Activated T-helper 17 cell treated with anti-CD3 and anti-CD28 coated beads, Interleukin-2, amount 50 U/mL, for 72 hours (primary cell): Measurements from ENCODE around the gene SMAD7. TPM values are rescaled to one million over a fixed set of nuclear protein-coding genes. Genes with fewer than 3 reads are reported as not detected.

ENCODE experiments used
- ATAC-seq: fragments of 150-1000 bp; cut with Tn5 transposase; replicated peaks from 2 replicates; pipeline ENCODE4 v1.10.0; 2021; ENCODE audit warnings: mild to moderate bottlenecking, moderate library complexity
- H3K27ac Mint-ChIP-seq: one replicate; pipeline ENCODE4 v1.8.0; 2022; ENCODE audit warnings: mixed read lengths
- H3K27me3 Mint-ChIP-seq: one replicate; pipeline ENCODE4 v1.8.0; 2022; ENCODE audit warnings: mixed read lengths
- H3K36me3 Mint-ChIP-seq: one replicate; pipeline ENCODE4 v1.8.0; 2022; ENCODE audit warnings: low read depth, mild to moderate bottlenecking, mixed read lengths
- H3K4me1 Mint-ChIP-seq: one replicate; pipeline ENCODE4 v1.8.0; 2022; ENCODE audit warnings: mixed read lengths
- H3K4me3 Mint-ChIP-seq: one replicate; pipeline ENCODE4 v1.8.0; 2022; ENCODE audit warnings: mild to moderate bottlenecking, mixed read lengths
- H3K9me3 Mint-ChIP-seq: one replicate; pipeline ENCODE4 v1.8.0; 2022; ENCODE audit warnings: mixed read lengths
- total RNA-seq, 2 donors: library from RNA; stranded (reverse); gene quantifications; one replicate each; pipeline ENCODE4 v1.2.3, GENCODE V29; 2022

SMAD7 gene
- total RNA-seq, 2 donors from 2014 or later, result 23.4 to 40.7 TPM

GRCh38 chr18:48937869-48938750 is 12.7 kb downstream of the SMAD7 start:
- no peak for ATAC-seq
- Mint-ChIP-seq H3K4me3 (peak overlapping the region; percentile 29), H3K36me3 (peaks cover 82% of the 10 kb centered on the region), H3K9me3 (no peaks in the 10 kb centered on the region), H3K4me1 (peaks cover 58% of the 10 kb centered on the region), H3K27me3 (no peaks in the 10 kb centered on the region), H3K27ac (peak overlapping the region; percentile 48)

- Mint-ChIP-seq H3K9me3 (no peaks in the 10 kb centered on the region), H3K27me3 (no peaks in the 10 kb centered on the region), H3K36me3 (peaks cover 73% of the 10 kb centered on the region), H3K27ac (peak overlapping the region; percentile 90), H3K4me1 (peaks cover 66% of the 10 kb centered on the region), H3K4me3 (peak overlapping the region; percentile 90)
- no peak for ATAC-seq
Measured at GRCh38 chr18:48935433-48935774, 15.4 kb downstream of the SMAD7 start.

- H3K9me3 Mint-ChIP-seq, result no peaks in the 10 kb centered on the region
- H3K27me3 Mint-ChIP-seq, result no peaks in the 10 kb centered on the region
- peak overlapping the region; percentile 90 for H3K27ac Mint-ChIP-seq
- H3K4me3 Mint-ChIP-seq, result peak overlapping the region; percentile 90
- peaks cover 67% of the 10 kb centered on the region for H3K4me1 Mint-ChIP-seq
- ATAC-seq, result no peak
- H3K36me3 Mint-ChIP-seq, result peaks cover 73% of the 10 kb centered on the region
Measured at GRCh38 chr18:48934723-48935432, 15.9 kb downstream of the SMAD7 start.

GRCh38 chr18:48934415-48934722 is 16.4 kb downstream of the SMAD7 start:
- ATAC-seq, result no peak
- H3K4me1 Mint-ChIP-seq, result peaks cover 67% of the 10 kb centered on the region
- peak overlapping the region; percentile 90 for H3K27ac Mint-ChIP-seq
- H3K9me3 Mint-ChIP-seq, result no peaks in the 10 kb centered on the region
- peaks cover 68% of the 10 kb centered on the region for H3K36me3 Mint-ChIP-seq
- H3K27me3 Mint-ChIP-seq, result no peaks in the 10 kb centered on the region
- peak overlapping the region; percentile 90 for H3K4me3 Mint-ChIP-seq

- no peak for ATAC-seq
- H3K36me3 Mint-ChIP-seq, result peaks cover 69% of the 10 kb centered on the region
Measured at GRCh38 chr18:48933578-48934414, 17.0 kb downstream of the SMAD7 start.

GRCh38 chr18:48932822-48933510 is 17.8 kb downstream of the SMAD7 start:
- no peaks in the 10 kb centered on the region for H3K9me3 Mint-ChIP-seq
- ATAC-seq, result no peak
- H3K4me1 Mint-ChIP-seq, result peaks cover 72% of the 10 kb centered on the region
- no peaks in the 10 kb centered on the region for H3K27me3 Mint-ChIP-seq
- H3K27ac Mint-ChIP-seq, result peak overlapping the region; percentile 96
- H3K4me3 Mint-ChIP-seq, result peak overlapping the region; percentile 90
- H3K36me3 Mint-ChIP-seq, result peaks cover 67% of the 10 kb centered on the region

More at GRCh38 chr18:48933578-48934414, 17.0 kb downstream of the SMAD7 start:
- Mint-ChIP-seq H3K4me3 (peak overlapping the region; percentile 90), H3K9me3 (no peaks in the 10 kb centered on the region), H3K4me1 (peaks cover 71% of the 10 kb centered on the region), H3K27me3 (no peaks in the 10 kb centered on the region), H3K27ac (peak overlapping the region; percentile 96)

- Mint-ChIP-seq H3K27me3 (no peaks in the 10 kb centered on the region), H3K36me3 (peaks cover 61% of the 10 kb centered on the region), H3K4me3 (peak overlapping the region; percentile 90), H3K4me1 (peaks cover 75% of the 10 kb centered on the region), H3K27ac (peak overlapping the region; percentile 96), H3K9me3 (no peaks in the 10 kb centered on the region)
- ATAC-seq, result peak; percentile 18
Measured at GRCh38 chr18:48932462-48932818, 18.3 kb downstream of the SMAD7 start.

GRCh38 chr18:48931680-48932461 is 18.9 kb downstream of the SMAD7 start:
- peak overlapping the region; percentile 96 for H3K27ac Mint-ChIP-seq
- H3K4me1 Mint-ChIP-seq, result peaks cover 79% of the 10 kb centered on the region
- peak overlapping the region; percentile 90 for H3K4me3 Mint-ChIP-seq
- peaks cover 59% of the 10 kb centered on the region for H3K36me3 Mint-ChIP-seq
- ATAC-seq, result peak; percentile 81
- no peaks in the 10 kb centered on the region for H3K9me3 Mint-ChIP-seq
- no peaks in the 10 kb centered on the region for H3K27me3 Mint-ChIP-seq

GRCh38 chr18:48930926-48931325 is 19.8 kb downstream of the SMAD7 start:
- ATAC-seq, result no peak
- H3K27ac Mint-ChIP-seq, result peak overlapping the region; percentile 96
- peaks cover 50% of the 10 kb centered on the region for H3K36me3 Mint-ChIP-seq
- H3K4me3 Mint-ChIP-seq, result peak overlapping the region; percentile 90
- H3K9me3 Mint-ChIP-seq, result no peaks in the 10 kb centered on the region
- peaks cover 77% of the 10 kb centered on the region for H3K4me1 Mint-ChIP-seq
- no peaks in the 10 kb centered on the region for H3K27me3 Mint-ChIP-seq

GRCh38 chr18:48929941-48930713 is 20.6 kb downstream of the SMAD7 start:
- Mint-ChIP-seq H3K9me3 (no peaks in the 10 kb centered on the region), H3K4me1 (peaks cover 76% of the 10 kb centered on the region), H3K27ac (peak overlapping the region; percentile 96), H3K36me3 (peaks cover 44% of the 10 kb centered on the region), H3K27me3 (no peaks in the 10 kb centered on the region), H3K4me3 (peak overlapping the region; percentile 90)
- no peak for ATAC-seq

GRCh38 chr18:48929212-48929612 is 21.6 kb downstream of the SMAD7 start:
- Mint-ChIP-seq H3K36me3 (peaks cover 42% of the 10 kb centered on the region), H3K27me3 (no peaks in the 10 kb centered on the region), H3K9me3 (no peaks in the 10 kb centered on the region), H3K27ac (peak overlapping the region; percentile 96), H3K4me1 (peaks cover 75% of the 10 kb centered on the region), H3K4me3 (peak overlapping the region; percentile 90)
- no peak for ATAC-seq

- Mint-ChIP-seq H3K27ac (peak overlapping the region; percentile 96), H3K27me3 (no peaks in the 10 kb centered on the region), H3K9me3 (no peaks in the 10 kb centered on the region), H3K36me3 (peaks cover 44% of the 10 kb centered on the region), H3K4me3 (peak overlapping the region; percentile 90), H3K4me1 (peaks cover 76% of the 10 kb centered on the region)
- ATAC-seq, result peak; percentile 74
Measured at GRCh38 chr18:48928787-48929186, 22.0 kb downstream of the SMAD7 start.
